Stimulated activated CD8-positive, alpha-beta memory T cell treated with anti-CD3 and anti-CD28 coated beads, Interleukin-4, amount 100 ng/mL, for 48 hours (primary cell): Measurements from ENCODE around the gene MTSS2.
"Not testable (repeated sequence)": the region's sequence is repeated elsewhere in the genome, so short reads cannot be mapped to it uniquely, and the experiment has no call there.

ENCODE experiments used
- DNase-seq: peaks from one replicate; pipeline ENCODE4 v3.0.0-alpha.2; 2020

Gene MTSS2

DNA sequence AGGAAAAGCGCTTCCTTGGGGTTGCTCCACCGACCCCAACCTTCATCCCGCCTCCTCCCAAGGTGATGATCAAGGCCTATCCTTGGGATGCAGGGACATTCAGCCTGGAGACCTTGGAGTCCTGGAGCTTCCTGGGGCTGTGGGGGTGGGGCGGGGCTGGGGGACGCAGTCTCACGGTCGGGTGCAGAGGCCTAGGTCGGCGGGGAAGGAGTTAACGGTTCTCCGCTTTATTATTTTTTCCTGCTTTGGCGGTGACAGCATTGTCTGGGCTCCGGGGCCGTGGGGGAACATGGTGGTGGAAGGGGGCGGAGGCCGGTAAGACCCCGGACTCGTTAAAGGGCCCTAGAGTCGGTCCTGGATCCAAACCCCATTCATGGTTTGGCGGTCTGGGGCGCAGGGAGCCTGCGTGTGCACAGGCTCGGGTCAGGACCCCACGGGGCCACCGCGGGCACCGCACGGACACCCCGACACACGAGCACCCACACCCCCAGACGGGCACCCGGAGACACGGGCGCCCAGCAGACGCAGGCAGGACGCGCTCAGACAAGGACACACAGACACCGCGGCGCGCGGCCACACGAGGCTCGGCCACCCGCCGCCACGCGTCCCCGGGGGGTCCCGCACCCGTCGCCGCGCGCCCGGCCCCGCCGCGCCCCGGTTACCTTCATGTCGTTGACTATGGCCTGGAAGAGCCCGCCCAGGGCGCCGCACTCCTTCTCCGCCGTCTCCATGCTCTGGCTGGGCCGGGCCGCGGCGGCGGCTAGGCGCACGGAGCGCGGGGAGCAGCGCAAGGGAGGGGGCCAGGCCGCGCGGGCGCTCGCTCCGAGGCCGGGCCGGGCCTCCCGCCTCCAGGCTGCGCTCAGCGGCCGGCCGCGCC is 554 bp downstream of the MTSS2 start:
- no peak for DNase-seq

DNA sequence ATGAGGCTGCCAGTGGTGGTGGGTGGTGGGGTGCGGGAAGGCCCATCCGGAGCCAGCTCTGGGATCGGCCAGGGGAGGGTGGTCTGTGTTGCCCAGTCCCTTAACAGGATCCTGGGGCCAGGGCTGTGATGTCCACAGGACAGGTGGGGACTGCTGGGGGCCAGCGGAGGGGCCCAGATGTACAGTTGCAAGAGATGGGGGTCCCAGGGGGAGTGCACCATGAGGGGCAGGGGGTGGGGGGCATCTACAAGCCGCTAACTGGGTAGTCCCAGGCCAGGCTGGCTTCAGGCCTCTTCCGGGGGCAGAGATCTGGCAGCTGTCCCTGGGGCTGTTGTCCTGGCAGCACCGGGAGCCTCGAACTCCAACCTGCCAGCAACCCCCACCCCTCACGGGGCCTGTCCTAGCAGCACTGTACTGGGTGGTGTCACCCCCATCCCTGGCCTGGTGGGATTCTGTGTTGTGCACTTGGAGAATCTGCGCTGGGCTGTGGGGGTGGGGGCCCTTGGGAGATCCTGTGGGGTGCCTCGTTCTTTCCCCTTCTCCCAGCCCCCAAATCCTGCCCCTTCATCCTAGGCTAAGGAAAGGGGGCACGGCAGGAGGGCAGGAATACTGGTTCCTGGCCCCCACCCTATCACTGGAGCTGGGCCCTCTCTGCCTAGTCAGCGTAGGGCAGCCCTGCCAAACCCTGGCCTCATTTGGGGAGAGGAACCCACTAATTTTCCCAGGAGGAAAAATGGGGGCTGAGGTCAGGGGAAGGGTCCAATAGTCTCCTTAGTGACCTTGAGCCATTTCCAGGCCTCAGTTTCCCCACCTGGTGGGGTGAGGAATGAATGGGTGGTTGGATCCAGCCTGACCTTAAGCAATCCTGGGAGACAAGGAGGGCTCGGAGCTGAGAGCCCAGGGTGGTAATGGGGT is 1.4 kb downstream of the MTSS2 start:
- DNase-seq: no peak

DNA sequence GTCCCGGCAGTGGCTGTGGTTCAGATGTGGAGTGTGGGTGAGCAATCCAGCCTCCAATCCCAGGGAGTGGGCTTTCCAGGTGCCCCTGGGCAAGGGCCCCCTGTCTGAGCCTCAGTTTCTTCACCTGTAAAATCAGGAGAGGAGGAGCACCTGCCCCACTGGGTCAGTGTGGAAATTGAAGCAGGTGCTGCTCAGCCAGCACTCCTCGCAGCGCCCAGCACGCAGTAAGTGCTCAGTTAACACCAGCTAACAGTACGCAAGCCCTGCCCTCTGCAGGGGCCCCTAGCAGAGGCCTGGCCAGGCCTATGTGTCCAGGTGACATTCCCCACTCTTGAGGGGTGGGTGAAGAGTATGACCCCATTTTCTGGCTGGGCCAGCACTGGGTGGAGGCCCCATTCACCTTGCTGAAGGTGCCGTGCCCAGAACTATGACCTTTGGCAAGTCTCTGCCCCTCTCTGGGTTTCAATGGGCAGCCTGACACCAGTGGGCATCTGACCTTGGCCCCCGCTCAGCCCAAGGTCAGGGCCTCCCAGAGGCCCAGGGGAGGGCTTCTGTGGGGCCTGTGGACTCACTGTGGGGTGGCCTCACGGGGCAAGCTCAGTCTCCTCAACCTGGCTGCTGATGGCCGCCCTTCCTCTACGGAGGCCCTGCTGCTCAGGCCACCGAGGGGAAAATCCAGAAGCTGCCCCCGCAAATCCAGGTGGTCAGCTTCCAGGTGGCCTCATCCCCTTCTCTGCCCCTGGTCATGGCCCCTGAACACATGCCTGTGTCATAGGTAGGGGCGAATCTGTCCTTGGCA is 2.5 kb downstream of the MTSS2 start:
- DNase-seq: no peak

DNA sequence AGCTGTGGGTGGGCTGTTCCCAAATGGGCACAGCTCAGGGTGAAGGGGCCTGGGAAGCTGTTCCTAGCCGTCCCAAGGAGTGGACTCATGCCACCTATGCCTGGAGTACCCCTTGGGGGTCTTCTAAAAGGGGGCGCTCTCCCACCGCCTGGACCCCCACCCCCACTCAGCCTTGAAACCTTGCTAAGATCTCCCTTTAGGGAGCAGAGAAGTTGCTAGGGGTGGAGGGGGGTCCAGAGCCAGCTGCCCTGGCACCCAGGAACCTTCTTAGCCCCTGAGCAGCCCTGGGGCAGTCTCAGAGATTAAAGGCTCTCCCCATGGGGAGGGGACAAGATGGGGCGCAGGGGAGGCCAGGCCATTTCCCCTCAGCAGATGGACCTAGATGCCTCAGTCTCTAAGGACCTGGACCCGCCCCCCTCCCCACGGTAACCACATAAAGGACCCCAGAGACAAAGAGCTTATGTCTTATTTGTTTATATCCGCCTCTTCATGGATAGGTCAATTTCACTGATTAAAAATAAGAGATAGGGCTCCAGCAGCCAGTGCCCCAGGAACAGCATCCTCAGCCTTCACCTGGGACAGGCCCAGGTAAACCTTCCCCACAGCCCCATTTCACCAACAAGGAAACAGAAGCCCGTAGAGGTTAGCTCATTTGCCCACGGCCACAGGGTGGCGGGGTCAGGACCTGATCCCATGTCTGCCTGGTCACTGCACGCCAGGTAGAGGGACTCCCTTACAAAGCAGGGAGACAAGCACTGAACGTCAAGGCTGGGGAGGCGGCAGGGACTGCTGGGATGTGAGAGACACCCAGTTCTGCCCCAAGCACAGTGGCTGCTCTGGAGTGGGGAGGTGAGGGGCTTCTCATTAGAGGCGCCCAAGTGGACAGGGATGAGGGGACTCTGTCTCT is 3.4 kb downstream of the MTSS2 start:
- no peak for DNase-seq

DNA sequence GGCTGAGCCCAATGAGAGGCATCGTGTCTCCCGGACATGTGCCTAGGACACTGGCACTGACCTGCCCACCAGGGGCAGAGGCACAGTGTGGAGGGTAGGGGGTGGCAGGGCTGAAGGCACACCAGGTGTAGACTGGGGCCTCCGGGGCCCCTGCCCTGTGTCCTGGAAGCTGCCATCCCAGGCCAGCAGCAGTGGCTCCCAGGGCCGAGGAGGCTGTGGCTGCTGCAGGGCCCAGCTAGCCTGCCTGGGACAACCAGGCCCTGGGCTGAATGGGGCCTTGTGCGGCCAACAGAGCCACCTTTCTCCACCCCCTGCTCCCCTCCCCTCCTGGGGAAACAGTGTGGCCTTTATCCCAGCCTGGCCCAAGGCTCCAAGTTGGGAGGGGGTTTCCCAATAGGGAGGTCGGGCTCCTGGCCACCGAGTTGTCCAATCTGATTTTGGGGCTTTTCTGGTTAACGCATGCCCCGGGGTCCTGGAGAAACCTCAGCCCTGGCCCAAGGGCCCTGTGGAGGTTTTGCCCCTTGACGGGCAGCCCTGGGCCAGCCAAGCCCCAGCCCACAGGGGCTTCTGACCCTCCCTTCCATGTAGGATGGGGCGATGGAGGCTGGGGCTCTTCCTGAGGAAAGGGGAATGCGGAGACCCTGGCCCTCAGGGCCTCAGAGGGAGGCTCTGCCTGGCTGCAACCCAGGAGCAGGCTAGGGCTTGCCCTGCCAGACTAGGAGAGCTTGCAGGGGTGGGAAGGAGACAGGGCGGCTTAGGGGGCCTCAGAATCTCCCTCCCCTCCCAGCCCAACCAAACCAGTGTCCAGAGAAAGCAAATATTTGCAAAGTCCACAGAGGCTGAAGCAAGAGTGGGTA is 4.2 kb downstream of the MTSS2 start:
- no peak for DNase-seq

DNA sequence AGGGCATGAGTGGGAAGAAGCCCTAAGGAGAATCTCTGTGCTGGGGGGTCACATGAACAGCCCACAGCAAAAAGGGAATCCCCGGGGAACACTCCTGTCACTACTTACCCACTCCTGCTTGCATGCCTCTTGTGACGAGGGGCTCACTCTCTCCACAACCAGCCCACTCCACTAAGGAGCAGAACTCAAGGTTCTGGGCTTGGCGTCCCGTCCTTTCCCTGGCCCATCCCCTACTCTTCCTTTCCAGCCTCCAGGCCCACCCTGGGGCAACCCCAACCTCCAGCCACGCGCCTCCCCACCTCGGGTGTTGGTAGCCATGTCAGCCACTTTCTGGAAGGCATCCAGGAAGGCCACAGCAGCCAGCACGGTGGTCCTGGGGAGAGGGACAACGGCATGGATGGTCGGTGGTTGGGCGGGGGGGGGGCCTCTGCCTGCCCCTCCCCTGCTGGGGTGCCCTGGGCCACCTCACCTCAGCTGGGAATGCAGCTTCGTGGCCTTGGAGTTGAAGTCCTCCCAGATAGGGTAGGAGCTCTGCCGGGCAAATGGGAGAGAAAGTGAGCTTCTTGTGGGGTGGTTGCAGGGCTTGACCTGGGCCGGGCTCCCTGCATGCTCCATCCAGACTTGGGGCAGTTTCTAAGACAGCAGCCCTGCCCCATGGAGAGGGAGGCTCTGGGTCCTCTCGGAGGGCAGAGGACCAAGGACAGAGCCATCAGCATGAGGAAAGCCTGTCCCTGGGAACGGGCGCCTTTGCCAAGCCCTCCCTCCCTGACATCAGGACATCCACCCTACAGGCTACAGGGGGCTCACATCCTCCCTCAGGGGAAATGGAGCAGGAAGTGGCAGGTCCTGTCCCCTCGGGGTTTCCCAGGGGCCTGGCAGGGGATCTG is 5.1 kb downstream of the MTSS2 start:
- DNase-seq: no peak

DNA sequence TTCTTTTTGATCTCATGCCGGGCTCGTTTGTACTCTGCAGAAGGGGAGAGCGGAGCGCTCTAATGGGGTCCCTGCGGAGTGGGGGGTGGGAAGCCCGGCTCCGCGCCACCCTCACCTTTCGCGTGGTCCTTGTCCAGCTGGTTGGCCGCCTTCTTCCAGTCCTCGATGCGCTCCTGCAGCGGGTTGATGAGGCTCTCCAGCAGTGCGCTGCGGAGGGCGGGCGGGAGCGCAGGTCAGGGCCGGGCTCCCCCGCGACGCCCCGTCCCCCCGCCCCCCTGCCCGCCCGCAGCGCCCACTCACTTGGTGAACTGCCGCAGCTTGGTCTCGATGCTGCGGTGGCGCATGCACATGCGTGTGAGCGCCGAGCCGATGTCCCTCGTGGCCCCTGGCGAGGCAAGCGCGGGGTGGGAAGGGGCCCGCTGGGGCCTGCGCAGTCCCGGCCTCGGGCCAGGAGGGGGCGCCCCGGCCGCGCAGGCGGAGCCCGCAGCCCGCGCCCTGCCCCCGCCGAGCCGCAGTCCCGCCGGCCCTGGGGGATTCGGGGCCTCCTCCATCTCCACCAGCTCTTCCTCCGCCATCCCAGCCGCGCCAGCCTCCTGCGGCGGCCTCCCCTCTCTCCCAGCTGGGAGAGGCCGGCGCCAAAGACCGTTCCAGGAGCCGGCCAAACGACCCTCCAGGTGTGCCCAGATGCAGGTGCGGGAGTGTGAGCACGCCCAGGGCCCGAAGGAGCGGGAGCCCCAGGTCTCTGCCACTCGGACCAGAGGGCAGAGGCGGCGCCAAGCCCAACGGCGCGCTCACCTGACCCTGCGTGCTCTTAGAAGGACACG is 6.0 kb downstream of the MTSS2 start:
- peak; percentile 37 for DNase-seq

DNA sequence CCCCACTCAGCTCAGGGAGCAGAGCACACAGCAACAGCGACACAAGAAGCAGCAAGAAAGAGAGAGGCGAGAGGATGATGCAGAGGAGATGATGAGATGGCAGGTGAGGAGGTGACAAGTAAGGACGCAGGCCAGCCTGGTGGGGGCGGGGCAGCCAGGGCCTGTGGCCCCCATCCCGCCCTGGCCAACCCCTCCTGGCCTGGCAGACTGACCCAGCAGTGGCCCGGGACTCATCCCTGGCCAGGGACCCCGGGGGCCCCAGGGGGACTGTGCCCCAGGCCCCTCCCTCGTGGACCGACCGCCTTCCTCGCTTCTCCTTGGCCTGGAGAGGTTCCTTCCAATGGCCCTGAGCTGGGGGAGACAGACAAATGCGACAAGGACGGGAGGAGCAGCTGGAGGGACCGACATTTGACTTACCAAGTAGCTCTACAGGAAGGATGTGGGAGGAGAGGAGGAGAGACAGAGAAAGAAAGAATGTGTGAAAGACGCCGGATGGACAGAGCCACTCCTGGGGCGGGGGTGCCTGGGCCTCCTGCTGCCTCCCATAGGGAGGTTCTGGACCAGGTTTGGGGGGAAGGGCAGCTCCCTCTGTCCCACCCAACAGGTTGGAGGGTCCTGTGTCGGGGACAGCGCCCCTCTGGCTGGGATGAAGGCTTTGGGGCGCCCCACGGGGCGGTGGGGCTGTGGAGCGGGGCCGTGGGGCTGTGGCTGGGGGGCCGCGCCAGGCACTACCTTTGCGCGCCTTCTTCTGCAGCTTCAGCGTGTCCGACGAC is 6.8 kb downstream of the MTSS2 start:
- no peak for DNase-seq

DNA sequence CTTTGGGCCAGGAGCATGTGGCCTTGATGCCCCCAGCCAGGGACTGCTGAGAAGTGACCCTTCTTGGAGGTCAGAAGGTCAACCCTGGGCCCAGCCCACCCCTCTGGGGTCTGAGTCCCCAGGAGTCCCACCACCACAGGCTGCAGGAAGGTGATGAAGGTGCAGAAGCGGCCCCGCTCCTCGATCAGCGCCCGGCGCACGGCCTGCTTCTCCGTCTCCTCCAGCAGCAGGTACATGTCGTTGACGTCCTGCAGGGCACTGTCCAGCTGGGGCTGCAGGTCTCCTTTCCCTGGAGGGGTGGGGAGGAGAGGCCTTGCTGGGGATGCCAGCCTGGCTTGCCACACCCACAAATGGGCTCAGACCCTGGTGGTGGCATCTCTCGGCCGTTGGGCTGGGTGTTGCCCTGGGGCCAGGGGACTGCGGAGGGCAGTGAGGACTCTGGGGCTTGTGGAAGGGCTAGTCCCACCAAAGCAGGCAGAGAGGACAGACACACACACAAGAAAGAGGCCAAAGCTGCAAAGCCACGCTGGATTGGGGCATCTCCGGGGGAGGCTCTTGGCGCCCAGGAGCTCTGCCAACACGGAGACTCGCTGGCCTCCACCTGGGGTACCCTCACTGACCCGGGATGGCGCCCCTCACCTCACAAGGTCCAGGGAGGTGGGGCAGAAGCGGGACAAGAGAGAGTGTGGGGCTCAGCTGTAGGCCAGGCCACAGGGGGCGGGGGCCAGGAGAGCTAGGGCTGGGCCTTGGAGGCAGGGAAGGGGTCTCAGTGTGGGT is 7.5 kb downstream of the MTSS2 start:
- no peak for DNase-seq

DNA sequence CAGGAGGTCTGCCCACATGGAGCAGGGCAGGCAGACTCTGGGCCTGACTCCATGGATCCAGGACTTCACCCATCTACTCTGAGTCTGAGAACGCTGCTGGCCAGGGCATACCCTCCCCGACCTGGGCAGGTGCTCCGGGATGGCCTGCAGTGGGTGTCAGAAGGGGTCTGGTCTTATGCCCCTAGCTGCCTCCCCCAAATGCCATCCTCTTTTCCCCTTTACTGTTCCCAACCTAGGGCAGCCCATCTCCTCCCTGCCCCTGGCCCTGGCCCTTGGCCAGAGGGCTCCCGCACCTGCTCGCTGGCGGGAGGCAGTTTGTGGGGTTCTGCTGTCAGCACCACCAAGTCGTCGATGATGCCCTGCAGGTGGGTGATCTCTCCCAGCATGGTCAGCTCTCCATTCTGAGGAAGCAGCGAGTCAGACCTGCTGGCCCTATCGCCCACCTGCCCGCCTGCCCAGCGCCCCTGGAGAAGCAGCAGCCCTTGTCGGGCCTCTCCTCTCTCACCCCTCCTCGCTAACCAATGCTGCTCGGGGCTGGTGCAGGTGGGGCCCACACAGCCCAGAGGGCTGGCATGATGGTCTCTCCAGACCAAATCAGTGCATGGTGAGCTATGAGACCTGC is 8.2 kb downstream of the MTSS2 start:
- DNase-seq: no peak

DNA sequence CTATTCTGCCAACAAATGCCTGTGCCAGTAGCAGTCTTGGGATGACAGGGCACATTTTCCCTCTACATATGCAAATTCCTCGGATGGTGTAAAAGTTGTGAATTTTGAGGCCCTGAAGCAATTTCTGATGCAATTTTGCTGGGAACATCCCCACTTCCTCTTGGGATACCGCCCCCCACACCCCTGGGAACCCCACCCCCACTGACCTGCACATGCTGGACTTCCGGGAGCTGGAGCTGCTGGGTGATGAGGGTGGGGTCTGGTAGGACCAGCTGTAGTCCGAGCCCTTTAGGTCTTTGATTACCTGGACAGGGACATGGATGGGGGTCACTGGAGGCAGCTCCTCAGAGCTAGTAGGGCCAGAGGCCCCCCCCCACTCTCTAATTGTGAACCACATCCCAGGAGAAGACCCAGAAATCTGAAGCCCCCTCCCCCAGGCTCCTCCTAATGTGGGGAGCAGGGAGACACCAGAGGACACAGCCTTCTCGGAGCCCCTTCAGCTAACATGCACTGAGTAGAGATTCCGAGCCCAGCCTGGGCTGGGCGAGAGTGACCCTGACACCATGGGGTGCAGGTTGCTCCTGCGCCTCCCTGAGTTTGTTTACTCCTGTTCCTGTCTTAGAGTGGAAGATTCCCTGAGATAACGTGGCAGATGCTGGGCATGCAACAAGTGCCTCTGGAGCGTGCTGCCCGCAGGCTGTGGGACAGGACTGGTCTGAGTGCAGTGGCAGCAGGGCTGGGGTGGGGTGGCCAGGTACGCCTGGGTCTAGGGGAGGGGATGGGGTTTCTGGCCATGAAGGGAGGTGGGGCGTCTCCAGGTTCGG is 9.0 kb downstream of the MTSS2 start:
- DNase-seq: no peak

DNA sequence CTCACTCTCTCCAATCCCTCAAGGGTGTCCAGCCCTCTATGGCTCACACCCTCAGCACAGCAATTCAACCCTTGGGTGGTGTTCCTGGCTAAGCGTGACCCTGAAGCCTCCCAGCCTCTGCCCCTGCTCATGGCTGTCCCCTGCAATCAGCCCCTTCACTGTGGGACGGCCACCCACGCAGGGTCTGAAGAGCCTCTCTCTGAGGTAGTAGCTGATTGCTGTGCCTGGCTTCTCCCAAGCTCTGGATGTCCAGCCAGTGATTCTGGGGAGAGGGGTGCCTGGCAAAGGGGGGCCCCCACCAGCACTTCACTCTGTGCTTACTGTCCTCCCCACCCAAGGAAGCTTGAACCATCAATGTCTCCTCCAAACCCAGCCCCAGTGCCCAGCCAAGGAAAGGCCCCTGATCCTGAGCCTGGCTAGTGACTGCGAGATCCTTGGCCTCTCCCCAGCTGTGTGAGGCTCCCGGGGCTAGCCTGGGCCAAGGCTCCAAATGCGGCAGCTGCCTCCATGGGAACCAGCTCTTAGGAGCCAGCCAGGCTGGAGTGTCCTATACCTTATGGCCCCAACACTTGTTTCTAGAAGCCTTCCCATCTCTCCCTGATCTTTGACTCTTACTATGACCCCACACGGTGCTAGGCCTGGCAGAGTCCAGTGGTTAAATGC is 9.9 kb downstream of the MTSS2 start:
- no peak for DNase-seq

DNA sequence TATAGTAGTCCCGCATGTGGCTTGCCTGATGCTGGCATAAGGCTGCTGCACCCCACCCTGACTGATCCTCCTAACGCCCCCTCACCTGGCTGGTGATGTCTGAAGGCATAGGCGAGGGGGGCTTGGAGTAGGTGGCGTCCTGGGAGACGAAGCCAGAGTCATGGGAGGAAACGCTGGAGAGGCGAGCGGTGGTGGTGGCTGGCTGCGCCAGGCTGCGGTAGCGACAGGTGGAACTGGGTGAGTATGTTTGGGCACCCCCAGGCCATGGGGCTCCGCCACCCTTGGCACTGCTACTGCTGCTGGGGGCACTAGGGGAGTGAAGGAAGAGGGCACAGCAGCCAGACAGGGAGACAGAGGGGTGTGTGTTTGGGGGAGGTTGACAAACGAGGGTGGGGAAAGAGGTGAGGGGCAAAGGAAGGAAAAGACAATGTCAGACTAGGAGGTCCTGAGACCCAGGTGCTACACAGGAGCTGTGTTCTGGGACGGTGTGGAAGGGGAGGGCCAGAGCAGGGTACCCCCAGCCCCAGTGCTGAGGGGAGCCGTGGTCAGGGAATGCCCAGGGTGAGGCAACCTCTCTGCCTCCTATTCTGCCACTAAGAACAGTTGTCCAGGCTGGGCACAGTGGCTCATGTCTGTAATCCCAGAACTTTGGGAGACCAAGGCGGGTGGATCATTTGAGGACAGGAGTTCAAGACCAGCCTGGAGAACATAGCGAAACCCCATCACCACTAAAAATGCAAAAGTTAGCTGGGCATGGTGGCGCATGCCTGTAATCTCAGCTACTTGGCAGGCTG is 11.4 kb downstream of the MTSS2 start:
- no peak for DNase-seq

DNA sequence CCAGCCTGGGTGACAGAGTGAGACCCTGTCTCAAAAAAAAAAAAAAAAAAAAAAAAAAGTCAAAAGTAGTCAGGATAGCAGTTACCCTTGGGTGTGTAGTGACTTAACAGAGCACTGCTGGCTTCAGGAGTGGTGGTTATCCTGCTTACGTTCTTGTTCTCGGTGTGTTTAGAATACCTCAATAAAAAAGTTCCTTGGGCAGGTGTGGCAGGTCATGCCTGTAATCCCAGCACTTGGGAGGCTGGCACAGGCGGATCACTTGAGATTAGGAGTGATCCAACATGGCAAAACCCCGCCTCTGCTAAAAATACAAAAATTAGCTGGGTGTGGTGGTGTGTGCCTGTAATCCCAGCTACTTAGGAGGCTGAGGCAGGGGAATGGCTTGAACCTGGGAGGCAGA is 14.9 kb downstream of the MTSS2 start:
- not testable (repeated sequence) for DNase-seq

DNA sequence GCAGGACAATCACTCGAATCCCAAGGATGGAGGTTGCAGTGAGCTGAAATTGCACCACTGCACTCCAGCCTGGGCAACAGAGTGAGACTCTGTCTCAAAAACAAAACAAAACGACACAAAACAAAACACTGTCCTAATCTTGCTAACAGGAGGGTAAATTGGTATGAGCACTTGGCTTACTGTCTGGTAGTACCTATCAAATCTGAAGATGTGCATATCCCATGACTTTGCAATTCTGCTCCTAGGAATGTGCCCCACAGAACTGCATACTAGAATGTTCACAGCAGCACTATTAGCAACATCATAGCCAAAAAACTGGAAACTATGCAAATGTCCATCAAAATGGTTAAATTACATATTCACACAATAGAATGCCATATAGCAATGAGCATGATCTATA is 15.7 kb downstream of the MTSS2 start:
- no peak for DNase-seq
